GM18861 (cell line): ENCODE measurements around the gene CACNA2D4.

Source experiments
- ATAC-seq: cut with Tn5 transposase; IDR thresholded peaks from one replicate; pipeline ENCODE4 v1.9.1; 2021; ENCODE audit not compliant: unreplicated experiment

CACNA2D4 gene

GRCh38 chr12:1806301-1807086, 112.0 kb downstream of the CACNA2D4 start:
- ATAC-seq: no peak

DNA sequence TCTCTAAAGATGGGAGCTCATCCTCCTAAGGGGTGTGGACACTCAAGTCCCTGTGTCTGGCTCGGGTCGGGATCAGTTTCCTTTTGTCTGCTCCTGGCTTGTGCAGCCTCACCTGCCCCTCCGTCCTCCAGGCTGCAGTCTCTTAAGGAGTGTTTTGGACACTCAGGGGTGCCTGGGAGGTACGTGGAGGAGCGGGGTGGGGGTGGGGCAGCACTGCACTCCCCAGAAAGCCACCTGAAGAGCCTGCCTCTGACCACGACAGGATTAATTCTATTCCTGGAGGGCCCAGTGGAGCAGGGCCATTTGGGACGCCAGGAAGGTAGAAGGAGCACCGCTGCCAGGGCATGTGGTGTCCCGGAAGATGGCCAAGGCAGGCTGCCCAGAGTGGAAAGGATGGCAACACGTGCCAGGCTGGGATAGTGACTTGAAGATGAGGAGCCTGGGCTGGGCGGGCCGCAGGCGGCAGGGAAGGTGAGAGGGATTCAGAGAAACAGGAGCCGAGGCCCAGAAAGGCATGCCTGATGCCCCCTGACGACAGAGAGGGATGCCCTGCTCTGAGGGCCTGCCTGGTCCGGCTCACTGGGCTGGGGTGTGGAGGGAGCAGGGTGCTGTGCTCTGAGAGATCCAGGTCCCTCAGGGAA, 112.9 kb downstream of the CACNA2D4 start:
- ATAC-seq: no peak

DNA sequence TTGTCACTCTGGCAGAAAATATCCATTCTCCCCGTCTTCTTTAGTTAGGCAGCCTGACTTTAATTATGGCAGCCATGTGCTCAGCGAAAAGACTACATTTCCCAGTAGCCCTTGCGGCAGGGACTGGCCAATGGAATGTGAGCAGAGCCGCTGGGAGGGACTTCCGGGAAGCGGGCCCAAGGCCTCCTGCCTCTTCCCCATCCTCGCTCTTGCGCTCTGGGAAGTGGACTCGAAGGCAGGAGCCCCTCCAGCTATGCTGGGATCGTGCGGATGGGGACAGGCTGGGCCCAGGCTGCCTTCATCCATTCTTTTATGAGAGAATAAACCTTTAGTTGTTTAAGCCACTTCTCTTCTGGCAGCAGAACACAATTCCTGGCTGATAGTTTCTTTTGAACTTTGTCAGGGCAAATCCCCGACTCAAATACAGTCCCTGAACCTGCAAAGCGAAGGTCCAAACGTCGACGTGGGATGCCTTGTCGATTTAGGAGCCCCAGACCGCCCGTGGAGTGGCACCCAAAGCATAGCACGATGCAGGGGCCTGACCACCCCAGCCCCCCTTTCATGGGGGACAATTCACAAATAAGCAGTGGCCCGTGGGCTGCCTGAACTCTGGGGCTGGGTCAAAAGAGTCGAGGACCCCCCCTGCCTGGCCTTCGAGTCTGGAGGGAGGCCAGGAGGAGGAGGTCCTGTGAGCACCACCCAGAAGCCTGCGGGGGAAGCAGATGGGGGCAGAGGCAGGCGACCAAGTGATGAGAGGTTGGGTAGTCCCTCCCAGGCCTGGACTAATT, 113.7 kb downstream of the CACNA2D4 start:
- peak; percentile 74 for ATAC-seq

GRCh38 chr12:1803736-1804135, 114.7 kb downstream of the CACNA2D4 start:
- no peak for ATAC-seq

- ATAC-seq: no peak
Measured at GRCh38 chr12:1801303-1801975, 117.0 kb downstream of the CACNA2D4 start.

DNA sequence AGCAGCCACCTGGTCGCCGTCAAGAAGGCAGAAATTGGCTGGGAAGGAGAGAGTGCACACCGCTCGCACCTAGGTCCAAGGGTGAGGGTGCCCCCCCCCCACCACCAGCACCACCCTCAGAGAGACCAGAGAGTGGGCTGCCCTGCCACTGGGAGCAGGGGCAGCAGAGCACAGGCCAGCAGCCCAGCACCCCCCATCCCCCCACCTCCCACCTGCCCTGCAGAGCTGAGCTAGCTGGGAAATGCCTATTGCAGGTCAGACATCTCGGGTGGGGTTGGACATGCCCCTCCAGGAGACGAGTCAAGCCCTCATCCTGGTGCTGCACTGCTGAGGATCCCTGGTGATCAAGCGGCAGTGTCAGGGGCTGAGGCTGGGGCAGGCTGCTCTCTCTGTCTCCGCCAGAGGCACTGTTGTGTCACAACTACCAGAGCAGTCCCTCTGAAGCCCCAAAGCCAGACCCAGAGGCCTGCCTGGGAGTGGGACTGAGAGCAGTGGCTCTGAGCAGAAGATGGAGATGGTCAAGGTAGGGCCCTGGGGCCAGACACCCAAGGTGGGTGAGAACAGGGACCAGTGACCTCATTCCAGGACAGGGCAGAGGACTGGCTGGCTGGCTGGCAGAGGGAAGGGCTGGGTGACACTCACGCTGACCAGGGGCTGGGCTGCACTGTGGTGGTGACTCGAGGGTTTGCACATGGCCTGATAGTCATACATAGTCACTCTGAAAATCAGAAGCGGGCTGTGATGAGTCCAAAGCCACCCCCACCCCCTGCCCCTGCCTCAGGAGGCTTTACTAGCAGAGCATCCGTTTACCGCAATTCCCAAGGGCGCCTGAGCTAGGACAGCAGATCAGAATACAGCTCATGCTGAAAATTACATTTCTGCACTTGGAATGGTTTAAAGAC, 117.8 kb downstream of the CACNA2D4 start:
- no peak for ATAC-seq

DNA sequence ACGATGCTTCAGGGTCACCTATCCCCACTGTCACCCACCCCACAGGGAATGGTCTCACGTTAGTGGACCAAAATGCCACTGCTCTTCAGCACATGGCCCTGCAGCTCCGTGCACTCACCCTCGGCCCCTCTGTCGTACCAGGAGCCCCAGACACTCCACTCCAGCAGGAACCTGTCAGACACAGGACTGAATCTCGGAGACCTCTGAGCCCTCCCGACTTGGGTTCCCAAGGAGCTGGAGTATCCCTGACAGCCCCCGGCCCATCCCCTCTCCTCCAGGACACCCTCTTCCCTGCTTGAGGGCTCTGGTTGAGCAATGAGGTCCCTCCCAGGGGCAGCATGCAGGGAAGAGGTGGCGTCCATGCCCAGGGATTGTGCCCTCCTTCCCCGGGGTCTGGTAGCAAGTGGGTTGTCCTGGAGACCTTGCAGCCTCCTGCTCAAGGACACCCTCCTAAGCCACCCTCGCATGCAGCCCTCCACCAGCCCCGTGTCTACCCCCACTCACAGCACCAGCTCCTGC, 118.5 kb downstream of the CACNA2D4 start:
- ATAC-seq: no peak

- ATAC-seq: no peak
Measured at GRCh38 chr12:1799051-1799881, 119.2 kb downstream of the CACNA2D4 start.

DNA sequence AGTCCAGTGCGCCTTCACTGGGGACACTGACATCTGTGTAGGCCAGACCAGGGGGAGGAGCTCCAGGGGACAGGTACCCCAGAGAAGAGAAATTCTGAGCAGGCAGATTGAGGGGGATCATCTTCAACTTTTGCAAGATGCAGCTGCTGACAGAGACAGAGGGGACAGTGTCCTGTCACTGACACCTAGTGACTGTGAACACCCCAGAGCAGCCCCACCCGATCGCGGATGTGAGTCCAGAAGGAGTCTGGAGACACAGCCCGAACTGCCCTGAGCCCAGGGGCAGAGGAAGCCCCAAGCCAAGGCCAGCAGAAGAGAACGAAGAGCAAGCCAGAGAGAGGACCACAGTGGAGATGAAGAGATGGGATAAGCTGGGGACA, 119.8 kb downstream of the CACNA2D4 start:
- no peak for ATAC-seq

DNA sequence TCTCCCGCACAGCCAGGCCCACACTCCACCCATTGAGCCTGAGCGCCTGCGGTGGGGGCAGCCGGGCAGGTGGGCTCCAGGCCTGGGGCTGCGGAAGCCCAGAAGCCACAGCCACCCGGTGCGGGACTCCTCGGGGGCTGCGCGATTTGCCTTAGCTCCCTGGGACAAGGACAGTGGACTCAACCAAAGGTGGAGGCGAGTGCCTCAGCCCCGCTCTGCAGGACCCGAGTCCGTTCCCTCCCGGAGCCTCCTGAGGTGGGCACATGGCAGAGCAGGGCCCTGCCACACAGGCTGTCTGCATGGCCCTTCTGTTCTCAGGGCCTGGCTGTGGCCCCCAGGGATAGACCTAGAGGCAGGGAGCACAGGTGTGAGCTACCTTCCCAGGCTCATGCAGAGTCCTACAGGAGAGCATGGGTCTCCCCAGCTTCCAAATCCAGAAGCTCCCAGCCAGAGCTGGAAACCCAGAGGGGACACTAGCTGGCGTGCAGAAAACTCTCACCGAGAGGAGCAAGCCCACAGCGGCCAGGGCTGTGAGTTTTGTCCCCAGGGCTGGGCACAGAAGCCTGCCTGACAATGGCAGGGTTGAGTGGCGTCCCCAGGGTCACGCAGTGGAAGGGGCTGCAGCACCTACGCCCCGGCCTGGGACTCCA, 120.3 kb downstream of the CACNA2D4 start:
- no peak for ATAC-seq

DNA sequence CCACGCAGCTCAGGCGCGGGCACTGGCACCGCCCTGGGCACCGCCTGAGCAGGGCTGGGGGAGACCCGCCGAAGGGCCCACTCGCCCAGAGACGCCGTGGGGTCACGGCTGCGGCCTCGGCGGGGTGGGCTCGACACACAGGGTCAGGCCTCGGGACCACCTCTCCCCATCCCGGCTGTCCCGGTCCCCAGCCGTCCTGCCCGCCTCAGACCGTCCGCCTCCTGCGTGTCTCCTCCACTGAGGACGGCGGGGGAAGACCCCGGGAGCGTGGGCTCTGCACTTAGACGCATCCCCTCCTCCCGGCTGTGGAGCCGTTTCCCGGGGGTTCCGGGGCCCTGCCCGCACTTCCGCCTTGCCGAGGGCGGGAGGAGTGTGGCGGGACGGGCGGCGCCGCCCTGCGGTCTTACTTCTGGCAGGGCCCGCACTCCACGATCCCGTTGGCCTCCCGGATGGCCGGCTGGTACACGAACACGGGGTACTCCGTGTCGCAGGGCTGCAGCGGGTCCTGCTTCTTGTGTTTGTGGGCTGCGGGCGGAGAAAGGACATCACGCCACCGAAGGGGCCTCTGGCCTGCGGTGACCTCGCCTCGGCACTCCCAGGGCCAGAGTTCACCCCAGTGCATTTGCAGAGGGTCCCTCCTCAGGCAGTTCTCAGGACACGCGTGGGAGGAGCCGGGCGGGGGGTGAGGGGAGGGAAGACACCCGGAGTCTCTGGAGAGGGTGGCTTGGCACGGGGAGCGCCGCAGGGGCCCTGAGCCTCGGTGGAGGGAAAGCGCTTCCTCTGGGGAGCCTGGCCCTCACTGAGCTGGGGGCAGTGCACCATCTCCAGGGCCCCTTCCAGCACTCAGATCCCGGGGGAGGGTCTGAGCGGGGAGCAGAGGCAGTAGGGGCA, 121.2 kb downstream of the CACNA2D4 start:
- no peak for ATAC-seq

DNA sequence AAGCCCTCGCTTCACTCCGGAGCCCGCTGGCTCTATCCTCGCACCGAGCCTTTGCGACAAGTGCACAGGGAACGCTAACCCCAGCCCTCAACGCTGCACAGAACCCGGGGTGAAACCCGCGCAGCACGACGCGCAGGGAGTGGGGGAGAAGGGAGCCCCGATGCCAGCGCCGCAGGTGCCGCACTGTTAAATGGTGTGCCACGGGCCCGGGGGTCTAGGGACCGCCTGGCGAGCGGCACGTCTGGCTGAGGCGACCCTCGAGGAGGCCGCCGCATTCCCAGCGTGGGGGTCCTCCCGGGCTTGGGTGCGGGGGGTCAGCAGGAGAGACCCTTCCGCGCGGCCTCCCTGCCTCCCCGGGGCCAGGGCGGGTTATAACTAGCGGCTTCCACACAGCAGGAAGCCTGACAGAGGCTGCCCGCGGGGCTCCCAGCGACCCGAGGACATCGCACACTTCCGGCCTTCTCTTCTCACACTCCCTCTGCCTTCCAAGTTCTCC, 121.9 kb downstream of the CACNA2D4 start:
- ATAC-seq: peak; percentile 10

DNA sequence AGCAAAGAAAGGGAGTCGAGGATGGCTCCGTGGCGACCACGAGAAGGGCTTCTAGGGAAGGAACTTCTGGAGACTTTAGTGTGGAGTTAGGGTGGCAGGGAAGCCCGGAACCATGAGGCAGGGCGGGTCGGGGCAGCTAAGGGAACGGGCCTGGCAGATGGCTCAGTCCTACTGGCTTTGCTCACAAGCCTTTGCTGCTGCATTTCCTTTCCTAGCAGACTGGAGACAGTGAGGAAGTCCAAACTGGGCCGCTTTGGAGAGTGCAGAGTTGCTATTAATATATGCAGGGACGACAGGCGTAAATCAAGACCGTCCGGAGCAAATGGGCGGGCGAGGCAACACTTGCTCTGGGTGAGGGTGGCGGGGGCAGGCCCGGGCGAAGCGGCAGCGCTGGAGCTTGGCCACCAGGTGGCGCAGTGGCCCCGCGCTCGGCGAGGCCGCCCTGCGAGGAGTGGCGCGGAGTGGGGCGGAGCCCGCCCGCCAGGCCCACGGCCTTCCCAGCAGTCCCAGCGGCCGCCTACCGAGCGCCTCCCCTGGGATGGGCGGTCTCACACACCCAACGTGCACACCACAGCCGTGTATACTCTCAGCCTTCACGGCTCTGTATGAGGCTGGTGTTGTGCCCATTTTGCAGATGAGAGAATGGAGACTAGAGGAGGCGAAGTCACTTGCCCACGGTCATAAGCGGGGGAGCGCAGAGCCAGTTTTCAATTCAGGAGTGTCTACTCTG, 122.5 kb downstream of the CACNA2D4 start:
- peak; percentile 74 for ATAC-seq

DNA sequence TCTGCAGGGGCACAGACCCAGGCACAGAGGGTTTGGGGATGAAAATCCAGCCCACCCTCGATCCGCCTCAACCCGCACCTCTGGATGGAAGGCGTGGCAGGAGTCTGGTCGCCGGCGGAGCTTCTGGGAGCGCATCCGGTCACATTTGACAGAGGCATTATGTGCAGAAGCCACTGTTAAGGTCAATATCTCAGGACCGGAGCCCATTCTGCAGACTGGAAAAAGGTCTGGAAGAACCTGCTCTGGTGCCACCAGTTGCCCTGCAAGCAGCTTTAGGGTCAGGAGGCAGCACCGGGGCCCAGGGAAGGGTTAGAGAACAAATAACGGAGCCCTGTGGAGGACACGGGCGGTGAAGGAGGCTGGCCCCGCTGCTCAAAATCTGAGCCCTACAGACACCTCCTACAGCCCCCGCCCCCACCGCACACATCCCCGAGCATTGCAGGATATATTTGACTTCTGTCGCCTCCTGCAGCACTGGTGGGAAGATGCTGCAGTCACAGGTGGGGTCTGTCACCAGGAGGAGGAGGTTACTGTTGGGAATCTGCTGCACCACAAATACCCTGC, 123.1 kb downstream of the CACNA2D4 start:
- ATAC-seq: no peak

DNA sequence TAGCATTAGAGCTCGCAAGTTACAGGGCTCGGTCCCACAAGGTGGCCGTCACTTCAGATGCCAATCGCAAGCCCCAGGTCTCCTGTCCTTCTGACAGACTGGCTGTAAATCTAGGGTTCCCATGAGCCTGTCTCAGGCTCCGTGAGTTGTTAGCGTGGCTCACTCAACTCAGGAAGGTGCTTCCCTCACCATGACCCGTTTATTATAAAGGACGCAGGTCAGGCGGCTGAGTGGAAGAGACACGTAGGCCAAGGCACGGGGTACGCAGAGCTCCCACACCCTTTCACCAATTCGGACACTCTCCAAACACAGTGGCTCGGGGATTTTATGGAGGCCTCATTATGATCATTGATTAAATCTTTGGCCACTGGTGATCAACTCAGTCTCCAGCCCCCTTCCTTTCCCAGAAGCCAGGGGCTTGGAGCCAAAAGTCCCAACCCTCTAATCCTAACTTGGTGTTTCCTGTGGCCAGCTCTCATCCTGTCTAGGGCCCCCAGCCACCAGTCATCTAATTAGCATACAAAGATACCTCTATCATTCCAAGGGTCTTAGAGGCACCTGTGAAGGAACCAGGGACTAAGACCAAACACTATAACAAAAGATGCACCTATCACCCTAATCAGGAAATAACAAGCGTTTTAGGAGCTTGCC, 123.9 kb downstream of the CACNA2D4 start:
- no peak for ATAC-seq
